ENCODE results near the gene TLR2. TPM values are rescaled to one million over a fixed set of nuclear protein-coding genes. Genes with fewer than 3 reads are reported as not detected.

The TLR2 gene
- total RNA-seq, 1 donor: 155 TPM

GRCh38 chr4:153684971-153685371 lies 891 bp downstream of the TLR2 start:
- peaks cover 14% of the 10 kb centered on the region for H3K27me3 ChIP-seq (ENCODE audit: insufficient read depth, low read length)
- peak overlapping the region; percentile 79 for H3K4me3 ChIP-seq (ENCODE audit: low read length)
- peaks cover 18% of the 10 kb centered on the region for H3K9me3 ChIP-seq (ENCODE audit: low read depth, low read length)
- H3K4me1 ChIP-seq (ENCODE audit: insufficient read depth, low read length): peaks cover 26% of the 10 kb centered on the region

GRCh38 chr4:153704522-153704921 lies 20.4 kb downstream of the TLR2 start:
- H3K9me3 ChIP-seq (ENCODE audit: low read depth, low read length): no peaks in the 10 kb centered on the region
- no peak overlapping the region for H3K4me3 ChIP-seq (ENCODE audit: low read length)
- peaks cover 36% of the 10 kb centered on the region for H3K4me1 ChIP-seq (ENCODE audit: insufficient read depth, low read length)
- H3K27me3 ChIP-seq (ENCODE audit: insufficient read depth, low read length): no peaks in the 10 kb centered on the region

DNA sequence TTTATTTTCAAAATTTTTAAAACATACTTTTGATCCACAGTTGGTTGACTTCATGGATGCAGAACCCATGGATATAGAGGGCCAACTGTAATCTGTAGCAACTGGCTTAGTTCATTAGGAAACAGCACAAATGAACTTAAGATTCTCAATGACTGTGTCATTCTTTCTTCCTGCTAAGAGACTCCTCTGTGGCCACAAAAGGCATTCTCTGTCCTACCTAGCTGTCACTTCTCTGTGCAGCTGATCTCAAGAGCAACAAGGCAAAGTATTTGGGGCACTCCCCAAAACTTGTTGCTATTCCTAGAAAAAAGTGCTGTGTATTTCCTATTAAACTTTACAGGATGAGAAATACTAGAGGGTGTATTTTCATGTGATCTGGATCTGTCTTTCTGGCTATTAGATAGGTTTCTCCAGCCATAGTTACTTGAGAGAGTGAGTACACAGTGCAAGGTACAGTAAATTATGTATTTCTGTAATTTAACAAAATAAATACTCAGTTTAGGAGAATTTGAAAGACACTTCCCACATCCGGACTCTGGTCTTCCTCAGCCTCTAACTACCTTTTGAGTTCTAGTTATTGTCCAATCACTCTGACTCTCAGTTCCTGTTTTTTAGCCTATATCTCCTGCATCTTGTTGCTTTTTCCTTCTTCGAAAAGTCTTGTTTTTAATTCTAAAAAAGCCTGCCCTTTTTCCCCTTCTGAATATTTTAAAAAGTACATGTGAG lies 21.8 kb downstream of the TLR2 start:
- H3K4me1 ChIP-seq (ENCODE audit: insufficient read depth, low read length): peaks cover 36% of the 10 kb centered on the region
- H3K9me3 ChIP-seq (ENCODE audit: low read depth, low read length): no peaks in the 10 kb centered on the region
- no peaks in the 10 kb centered on the region for H3K27me3 ChIP-seq (ENCODE audit: insufficient read depth, low read length)
- no peak overlapping the region for H3K4me3 ChIP-seq (ENCODE audit: low read length)

DNA sequence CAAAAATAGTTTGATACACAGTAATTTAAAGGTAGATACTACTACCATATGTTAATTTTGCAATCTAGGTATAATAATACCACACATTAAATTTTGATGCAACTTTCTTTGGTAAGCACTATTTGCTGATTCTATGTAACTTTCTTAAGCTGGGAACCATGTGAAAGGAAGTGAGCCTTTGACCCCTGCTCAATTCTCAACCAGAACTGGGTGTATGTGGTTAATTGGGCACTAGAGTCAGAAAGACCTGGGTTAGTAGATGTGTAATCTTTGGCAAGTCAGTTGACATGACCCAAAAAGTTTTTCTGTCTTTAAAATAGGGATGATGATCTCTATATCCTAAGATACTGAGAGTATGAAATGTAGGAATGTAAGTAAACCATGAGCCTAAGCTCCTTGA lies 22.4 kb downstream of the TLR2 start:
- H3K27me3 ChIP-seq (ENCODE audit: insufficient read depth, low read length): no peaks in the 10 kb centered on the region
- no peak overlapping the region for H3K4me3 ChIP-seq (ENCODE audit: low read length)
- H3K4me1 ChIP-seq (ENCODE audit: insufficient read depth, low read length): peaks cover 36% of the 10 kb centered on the region
- no peaks in the 10 kb centered on the region for H3K9me3 ChIP-seq (ENCODE audit: low read depth, low read length)

DNA sequence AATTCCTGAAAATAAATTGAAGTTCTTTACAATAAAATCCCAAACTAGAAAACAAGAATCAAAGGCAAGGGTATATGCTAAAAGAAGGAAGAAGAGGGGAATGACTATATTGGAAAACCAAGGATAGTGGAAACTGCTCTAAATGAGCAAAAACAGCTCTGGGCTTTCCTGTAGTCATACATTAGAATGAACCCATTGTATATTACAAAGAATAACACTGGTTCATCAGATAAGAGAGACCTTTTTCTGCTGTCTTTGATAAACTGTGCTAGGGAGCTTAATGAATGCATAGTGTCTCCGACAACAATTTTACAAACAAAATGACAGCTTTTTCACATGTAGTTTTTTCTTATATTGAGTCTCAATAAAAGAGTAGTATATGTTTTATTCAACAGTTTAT lies 26.6 kb downstream of the TLR2 start:
- Histone ChIP-seq H3K4me1 (ENCODE audit: insufficient read depth, low read length) (peaks cover 22% of the 10 kb centered on the region), H3K9me3 (ENCODE audit: low read depth, low read length) (no peaks in the 10 kb centered on the region), H3K4me3 (ENCODE audit: low read length) (no peak overlapping the region), H3K27me3 (ENCODE audit: insufficient read depth, low read length) (no peaks in the 10 kb centered on the region)

DNA sequence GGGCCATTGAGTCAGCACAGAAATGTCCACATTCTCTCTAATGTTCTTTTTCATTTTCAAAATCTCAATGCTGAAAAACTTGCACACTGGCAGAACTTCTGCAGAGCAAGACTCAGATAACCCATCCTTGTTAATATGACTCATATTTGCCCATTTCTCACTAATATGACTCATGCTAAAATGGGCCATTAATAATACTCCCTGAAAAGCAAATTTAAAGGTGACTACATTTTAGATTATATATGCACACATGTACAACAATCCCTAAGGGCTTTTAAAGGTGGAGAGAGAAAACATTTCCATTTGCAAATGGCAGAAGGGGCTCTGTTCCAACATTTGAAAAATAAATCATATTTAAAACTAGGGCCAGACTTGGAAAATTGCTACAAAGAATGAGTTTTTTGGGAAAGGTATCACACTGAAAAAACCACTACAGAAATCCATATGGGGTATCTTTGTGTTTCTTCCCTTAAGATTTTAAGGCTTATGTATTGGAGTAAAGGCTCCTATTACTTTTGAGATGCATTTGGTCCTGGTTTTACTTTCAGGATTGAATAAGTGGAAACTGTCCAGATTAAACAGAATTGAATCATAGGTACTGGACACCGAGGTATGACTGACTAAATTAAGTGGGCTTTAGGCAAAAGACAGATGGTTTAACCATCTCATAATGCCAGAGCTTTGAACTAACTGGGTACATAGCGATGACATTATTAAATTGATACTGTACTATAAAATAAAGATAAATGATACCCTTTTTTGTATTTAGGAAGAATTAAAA lies 30.0 kb downstream of the TLR2 start:
- Histone ChIP-seq H3K9me3 (ENCODE audit: low read depth, low read length) (no peaks in the 10 kb centered on the region), H3K27me3 (ENCODE audit: insufficient read depth, low read length) (no peaks in the 10 kb centered on the region), H3K4me1 (ENCODE audit: insufficient read depth, low read length) (no peaks in the 10 kb centered on the region), H3K4me3 (ENCODE audit: low read length) (no peak overlapping the region)

GRCh38 chr4:153722036-153722435 lies 38.0 kb downstream of the TLR2 start:
- H3K4me1 ChIP-seq (ENCODE audit: insufficient read depth, low read length): peaks cover 15% of the 10 kb centered on the region
- H3K4me3 ChIP-seq (ENCODE audit: low read length): no peak overlapping the region
- no peaks in the 10 kb centered on the region for H3K9me3 ChIP-seq (ENCODE audit: low read depth, low read length)
- H3K27me3 ChIP-seq (ENCODE audit: insufficient read depth, low read length): no peaks in the 10 kb centered on the region

GRCh38 chr4:153724606-153725005 lies 40.5 kb downstream of the TLR2 start:
- no peaks in the 10 kb centered on the region for H3K27me3 ChIP-seq (ENCODE audit: insufficient read depth, low read length)
- no peak overlapping the region for H3K4me3 ChIP-seq (ENCODE audit: low read length)
- H3K4me1 ChIP-seq (ENCODE audit: insufficient read depth, low read length): peaks cover 37% of the 10 kb centered on the region
- H3K9me3 ChIP-seq (ENCODE audit: low read depth, low read length): no peaks in the 10 kb centered on the region

DNA sequence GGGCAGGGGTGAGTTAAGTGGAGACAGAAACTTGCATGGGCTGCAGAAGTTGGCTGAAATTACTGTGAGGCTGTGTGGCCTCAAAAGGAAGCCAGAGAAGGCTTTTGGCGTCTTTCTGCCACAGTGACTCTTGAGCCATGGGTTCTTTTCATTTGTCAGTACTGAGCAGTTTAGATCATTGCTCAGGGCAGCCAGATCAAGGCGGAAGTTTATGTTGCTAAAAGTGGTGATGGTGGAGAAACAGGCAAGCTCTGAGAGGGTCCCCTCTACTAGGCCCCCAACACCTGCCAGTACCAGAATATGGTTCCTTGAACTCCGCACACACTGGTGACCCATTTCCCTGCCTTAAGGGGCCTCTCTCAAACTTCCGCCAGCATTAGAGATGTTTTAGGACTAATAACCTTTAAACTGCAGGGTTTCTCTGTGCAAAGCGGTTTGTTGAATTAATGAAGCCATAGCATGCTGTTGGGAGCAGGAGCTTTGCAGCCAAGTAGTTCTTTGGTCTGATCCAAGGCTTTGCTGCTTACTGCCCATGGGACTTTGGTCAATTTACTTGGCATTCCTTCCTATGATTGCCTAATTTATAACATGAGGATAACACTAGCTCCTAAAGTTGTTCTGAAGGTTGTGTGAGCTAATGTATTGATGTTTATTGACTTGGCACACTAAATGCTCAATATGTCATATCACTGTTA lies 41.2 kb downstream of the TLR2 start:
- H3K27me3 ChIP-seq (ENCODE audit: insufficient read depth, low read length): no peaks in the 10 kb centered on the region
- H3K4me3 ChIP-seq (ENCODE audit: low read length): no peak overlapping the region
- peaks cover 44% of the 10 kb centered on the region for H3K4me1 ChIP-seq (ENCODE audit: insufficient read depth, low read length)
- H3K9me3 ChIP-seq (ENCODE audit: low read depth, low read length): no peaks in the 10 kb centered on the region

DNA sequence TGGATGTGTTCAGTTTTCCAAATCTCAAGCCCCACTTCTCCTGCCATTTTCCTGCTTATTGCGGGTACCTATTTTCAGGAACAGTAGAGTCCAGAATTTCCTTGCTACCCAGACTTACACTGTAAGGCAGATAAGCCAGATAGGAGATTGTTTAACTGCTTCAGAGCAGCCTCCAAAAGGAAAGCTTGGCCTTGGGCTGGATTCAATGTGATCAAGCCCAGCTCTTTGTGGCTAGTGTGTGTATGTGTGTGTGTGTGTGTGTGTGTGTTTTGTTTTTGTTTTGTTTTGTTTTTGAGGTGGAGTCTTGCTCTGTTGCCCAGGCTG lies 41.7 kb downstream of the TLR2 start:
- H3K4me3 ChIP-seq (ENCODE audit: low read length): no peak overlapping the region
- H3K9me3 ChIP-seq (ENCODE audit: low read depth, low read length): no peaks in the 10 kb centered on the region
- peaks cover 44% of the 10 kb centered on the region for H3K4me1 ChIP-seq (ENCODE audit: insufficient read depth, low read length)
- H3K27me3 ChIP-seq (ENCODE audit: insufficient read depth, low read length): no peaks in the 10 kb centered on the region

DNA sequence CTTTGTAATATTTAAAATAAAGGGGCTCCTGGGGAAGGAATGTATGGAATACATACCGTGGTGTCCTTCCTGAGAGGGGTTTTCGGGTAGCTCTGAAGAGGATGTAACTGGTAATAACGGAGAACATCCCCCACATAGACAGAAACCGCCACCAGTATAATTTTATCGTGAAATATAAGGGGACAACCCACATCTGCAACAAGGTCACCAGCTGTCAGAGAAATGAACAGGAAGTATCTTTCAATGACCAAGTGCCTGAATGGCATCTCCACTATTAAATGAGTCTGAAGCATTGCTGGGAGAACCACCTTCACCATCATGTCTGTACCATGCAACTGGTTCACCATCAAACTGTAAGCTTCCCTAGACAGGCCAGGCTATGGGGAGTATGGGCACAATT lies 44.1 kb downstream of the TLR2 start:
- H3K4me1 ChIP-seq (ENCODE audit: insufficient read depth, low read length): peaks cover 53% of the 10 kb centered on the region
- no peaks in the 10 kb centered on the region for H3K27me3 ChIP-seq (ENCODE audit: insufficient read depth, low read length)
- H3K4me3 ChIP-seq (ENCODE audit: low read length): no peak overlapping the region
- H3K9me3 ChIP-seq (ENCODE audit: low read depth, low read length): no peaks in the 10 kb centered on the region

- H3K4me1 ChIP-seq (ENCODE audit: insufficient read depth, low read length): peaks cover 53% of the 10 kb centered on the region
- no peaks in the 10 kb centered on the region for H3K27me3 ChIP-seq (ENCODE audit: insufficient read depth, low read length)
- H3K4me3 ChIP-seq (ENCODE audit: low read length): no peak overlapping the region
- no peaks in the 10 kb centered on the region for H3K9me3 ChIP-seq (ENCODE audit: low read depth, low read length)
Observed at GRCh38 chr4:153728660-153729059, 44.6 kb downstream of the TLR2 start.

DNA sequence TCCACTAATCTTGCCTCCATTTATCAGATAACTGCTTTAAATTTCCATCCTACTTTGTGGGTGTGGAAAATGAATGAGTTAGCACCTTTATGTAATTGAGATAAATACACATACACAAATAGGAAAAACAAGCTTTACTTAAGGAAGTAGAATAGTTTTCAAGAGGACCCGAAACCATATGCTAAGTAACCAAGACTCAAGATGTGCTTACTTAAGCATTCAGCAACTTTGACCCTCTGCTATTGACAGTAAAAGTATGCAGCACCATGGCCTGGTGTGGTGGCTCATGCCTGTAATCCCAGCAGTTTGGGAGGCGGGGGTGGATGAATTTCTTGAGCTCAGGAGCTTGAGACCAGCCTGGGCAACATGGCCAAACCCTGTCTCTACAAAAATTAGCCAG lies 45.8 kb downstream of the TLR2 start:
- Histone ChIP-seq H3K9me3 (ENCODE audit: low read depth, low read length) (no peaks in the 10 kb centered on the region), H3K27me3 (ENCODE audit: insufficient read depth, low read length) (no peaks in the 10 kb centered on the region), H3K4me1 (ENCODE audit: insufficient read depth, low read length) (peaks cover 53% of the 10 kb centered on the region), H3K4me3 (ENCODE audit: low read length) (no peak overlapping the region)

GRCh38 chr4:153731239-153731638 lies 47.2 kb downstream of the TLR2 start:
- no peak overlapping the region for H3K4me3 ChIP-seq (ENCODE audit: low read length)
- no peaks in the 10 kb centered on the region for H3K9me3 ChIP-seq (ENCODE audit: low read depth, low read length)
- H3K27me3 ChIP-seq (ENCODE audit: insufficient read depth, low read length): no peaks in the 10 kb centered on the region
- peaks cover 46% of the 10 kb centered on the region for H3K4me1 ChIP-seq (ENCODE audit: insufficient read depth, low read length)

DNA sequence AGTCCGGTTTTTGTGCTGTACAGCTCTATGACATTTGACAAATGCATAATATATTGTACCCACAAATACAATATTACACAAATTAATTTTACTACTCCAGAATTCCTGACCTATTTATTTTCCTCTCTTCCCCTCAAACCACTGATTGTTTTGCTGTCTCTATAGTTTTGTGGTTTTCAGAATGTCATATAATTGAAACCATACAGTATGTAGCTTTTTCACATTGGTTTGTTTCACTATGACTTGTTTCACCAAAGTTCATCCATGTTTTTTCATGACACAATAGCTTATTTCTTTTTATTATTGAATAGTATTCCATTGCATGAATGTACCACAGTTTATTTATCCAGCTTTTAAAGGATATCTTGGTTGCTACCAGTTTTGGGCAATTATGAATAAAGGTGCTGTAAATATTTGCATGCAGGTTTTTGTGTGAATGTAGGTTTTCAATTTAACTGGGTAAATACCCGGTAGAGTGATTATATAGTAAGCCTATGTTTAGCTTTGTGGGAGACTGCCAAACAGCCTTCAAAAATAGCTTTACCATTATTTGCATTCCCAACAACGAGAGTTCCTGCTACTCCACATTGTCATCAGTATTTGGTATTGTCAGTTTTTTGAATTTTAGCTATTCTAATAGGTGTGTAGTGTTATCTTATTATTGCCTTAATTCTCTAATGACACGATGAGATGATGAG lies 49.8 kb downstream of the TLR2 start:
- Histone ChIP-seq H3K4me3 (ENCODE audit: low read length) (no peak overlapping the region), H3K9me3 (ENCODE audit: low read depth, low read length) (no peaks in the 10 kb centered on the region), H3K27me3 (ENCODE audit: insufficient read depth, low read length) (no peaks in the 10 kb centered on the region), H3K4me1 (ENCODE audit: insufficient read depth, low read length) (peaks cover 23% of the 10 kb centered on the region)
